GM19397 (cell line): Measurements from ENCODE around the gene RXRB.

Source experiments
- ATAC-seq: cut with Tn5 transposase; IDR thresholded peaks from one replicate; pipeline ENCODE4 v1.9.1; 2021; ENCODE audit warnings: mild to moderate bottlenecking, moderate library complexity; ENCODE audit not compliant: unreplicated experiment

Gene RXRB

DNA sequence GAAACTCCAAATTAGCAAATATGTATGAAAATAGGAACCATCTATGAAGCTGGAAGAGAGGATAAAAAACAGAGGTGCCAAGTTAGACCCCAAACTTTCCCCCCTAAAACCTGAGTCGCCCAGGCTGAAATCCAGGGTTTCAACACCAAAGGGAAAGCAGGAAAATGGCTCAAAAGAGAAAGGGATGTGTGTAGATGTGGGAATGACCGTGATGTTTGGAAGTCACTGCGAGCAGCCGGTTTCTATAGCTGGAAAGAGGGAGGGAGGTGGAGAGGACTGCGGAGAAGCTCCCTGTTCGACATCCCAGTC, 12.3 kb upstream of the RXRB start:
- ATAC-seq, result no peak

DNA sequence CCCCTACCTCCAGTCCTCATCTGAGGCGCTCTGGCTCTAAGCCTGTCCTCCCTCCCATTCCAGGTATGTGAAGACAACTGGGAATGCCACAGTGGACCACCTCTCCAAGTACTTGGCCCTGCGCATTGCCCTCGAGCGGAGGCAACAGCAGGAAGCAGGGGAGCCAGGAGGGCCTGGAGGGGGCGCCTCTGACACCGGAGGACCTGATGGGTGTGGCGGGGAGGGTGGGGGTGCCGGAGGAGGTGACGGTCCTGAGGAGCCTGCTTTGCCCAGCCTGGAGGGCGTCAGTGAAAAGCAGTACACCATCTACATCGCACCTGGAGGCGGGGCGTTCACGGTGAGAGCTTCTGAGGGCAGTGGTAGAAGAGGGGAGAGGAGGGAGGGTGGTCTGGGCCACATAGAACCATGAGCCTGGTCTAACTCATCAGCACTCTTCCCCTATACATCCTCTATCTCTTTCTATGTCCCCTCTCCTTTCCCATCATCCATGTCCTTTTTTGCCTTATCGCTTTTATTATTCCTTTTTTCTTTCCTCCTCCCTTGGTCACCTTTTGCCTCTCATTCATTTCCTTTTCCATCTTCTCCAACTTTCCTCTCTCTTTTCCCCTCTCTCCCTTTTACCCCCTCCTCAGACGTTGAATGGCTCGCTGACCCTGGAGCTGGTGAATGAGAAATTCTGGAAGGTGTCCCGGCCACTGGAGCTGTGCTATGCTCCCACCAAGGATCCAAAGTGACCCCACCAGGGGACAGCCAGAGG, 11.4 kb upstream of the RXRB start:
- no peak for ATAC-seq

DNA sequence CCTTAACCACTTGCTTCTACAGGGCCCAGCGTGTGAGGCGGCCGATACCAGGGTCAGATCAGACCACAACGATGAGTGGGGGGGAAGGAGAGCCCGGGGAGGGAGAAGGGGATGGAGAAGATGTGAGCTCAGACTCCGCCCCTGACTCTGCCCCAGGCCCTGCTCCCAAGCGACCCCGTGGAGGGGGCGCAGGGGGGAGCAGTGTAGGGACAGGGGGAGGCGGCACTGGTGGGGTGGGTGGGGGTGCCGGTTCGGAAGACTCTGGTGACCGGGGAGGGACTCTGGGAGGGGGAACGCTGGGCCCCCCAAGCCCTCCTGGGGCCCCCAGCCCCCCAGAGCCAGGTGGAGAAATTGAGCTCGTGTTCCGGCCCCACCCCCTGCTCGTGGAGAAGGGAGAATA, 10.7 kb upstream of the RXRB start:
- no peak for ATAC-seq

DNA sequence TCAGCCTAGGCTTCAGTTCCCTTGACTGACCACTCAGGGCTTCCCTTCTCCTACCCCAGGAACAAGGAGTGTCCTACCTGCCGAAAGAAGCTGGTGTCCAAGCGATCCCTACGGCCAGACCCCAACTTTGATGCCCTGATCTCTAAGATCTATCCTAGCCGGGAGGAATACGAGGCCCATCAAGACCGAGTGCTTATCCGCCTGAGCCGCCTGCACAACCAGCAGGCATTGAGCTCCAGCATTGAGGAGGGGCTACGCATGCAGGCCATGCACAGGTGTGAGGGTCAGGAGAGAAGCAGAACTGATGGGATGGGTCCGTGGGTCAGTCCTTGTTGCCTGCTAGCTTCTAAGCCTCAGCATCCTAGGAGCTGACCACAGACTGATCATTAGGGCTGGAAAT, 9.4 kb upstream of the RXRB start:
- no peak for ATAC-seq

DNA sequence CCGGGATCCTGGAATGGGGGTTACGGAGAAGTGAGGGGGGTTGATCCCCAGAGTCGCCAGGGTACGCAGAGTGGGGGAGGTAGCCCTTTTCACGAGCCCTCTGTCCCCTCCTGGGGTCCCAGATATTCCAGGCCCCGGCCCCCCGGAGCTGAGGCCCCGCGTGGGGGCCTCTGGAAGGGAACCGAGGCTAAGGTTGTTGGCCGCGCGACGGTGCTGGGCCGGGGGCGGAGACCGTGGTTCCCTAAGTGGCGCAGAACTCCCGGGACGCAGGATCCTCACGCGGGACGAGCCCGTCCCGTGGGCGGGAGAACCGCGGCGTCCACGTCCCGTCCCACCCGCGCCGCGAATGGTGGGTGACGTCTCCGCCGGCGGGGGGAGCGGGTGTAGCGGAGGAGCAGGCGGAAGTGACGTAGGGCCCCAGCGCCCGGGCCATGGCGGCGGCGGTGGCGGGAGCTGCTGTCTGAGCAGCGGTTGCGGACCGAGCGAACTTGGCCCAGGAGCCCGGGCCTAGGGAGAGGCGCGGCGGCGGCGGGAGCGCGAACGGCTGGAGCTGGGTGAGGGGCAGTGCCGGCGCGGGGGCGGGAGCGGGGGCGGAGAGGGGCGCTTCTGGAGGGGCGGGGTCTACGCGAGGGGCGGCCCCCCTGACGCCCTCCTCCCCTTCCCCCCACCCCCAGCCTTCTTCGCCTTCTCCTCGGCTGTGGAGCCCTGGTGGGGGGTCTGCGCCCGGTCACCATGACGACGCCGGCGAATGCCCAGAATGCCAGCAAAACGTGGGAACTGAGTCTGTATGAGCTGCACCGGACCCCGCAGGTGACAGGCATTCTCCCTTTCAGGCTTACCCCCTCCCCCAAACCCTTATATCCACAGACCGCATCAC, 7.9 kb upstream of the RXRB start, which contains the start of gene RING1:
Gene RING1, plus strand, starts transcription at position 410 of the 877 bp plus-strand sequence. Its CDS starts 323 bp downstream, at position 733.
- ATAC-seq, result peak; percentile 65

DNA sequence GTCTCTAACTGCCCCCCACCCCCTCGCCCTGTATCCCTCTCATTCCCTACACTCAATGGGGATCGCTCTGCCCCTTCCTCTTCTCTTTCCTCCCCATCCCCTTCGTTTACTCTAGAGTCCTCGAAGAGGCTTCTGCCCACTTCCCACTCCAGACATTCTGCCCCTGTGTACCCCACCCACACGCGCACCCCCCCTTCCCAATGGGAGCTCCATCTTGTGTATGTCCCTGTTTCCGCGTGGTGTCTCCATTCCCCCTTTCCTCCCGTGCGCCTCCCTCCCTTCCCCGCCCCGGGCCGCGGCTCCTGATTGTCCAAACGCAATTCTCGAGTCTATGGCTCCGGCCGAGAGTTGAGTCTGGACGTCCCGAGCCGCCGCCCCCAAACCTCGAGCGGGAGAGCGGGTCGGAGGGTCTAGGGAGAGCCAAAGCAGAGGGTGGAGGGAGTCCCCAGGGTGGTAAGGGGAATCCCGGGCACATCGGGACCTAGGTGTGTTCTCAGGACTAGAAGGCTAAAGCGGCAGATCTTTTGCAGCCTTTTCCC, 7.2 kb upstream of the RXRB start:
- ATAC-seq, result peak; percentile 2

DNA sequence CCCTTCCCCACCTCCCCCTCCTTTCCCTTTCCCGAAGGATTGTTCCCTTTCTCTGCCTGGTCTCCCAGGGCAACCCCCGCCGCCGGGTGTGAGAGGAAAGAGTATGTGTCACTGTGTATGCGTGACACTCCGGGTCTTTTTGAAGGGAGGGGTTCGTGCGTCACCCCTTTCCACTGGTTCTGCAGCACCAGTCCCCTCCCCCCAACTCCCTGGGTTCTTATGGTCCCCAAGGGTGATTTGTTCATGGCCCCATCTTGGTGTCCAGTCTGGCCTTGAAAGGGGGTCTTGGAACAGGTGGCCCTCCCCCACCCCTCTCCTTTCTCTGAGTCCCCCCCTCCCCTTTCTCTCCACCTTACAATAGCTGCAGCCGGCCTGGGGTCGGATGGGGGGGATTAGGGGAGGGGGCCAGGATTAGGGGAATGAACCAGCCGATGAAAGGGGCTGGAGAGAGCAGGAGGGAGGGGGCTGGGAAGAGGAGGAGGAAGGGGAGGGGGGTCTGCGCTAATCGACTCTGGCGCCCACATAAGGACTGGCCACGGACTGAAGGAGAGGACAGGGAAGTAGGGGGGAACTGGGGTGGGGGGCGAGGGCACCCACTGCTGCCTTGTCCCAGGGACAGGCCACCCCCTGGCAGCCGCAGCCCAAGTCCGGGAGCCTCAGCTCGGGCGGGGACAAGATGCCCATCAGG, 6.5 kb upstream of the RXRB start:
- no peak for ATAC-seq

DNA sequence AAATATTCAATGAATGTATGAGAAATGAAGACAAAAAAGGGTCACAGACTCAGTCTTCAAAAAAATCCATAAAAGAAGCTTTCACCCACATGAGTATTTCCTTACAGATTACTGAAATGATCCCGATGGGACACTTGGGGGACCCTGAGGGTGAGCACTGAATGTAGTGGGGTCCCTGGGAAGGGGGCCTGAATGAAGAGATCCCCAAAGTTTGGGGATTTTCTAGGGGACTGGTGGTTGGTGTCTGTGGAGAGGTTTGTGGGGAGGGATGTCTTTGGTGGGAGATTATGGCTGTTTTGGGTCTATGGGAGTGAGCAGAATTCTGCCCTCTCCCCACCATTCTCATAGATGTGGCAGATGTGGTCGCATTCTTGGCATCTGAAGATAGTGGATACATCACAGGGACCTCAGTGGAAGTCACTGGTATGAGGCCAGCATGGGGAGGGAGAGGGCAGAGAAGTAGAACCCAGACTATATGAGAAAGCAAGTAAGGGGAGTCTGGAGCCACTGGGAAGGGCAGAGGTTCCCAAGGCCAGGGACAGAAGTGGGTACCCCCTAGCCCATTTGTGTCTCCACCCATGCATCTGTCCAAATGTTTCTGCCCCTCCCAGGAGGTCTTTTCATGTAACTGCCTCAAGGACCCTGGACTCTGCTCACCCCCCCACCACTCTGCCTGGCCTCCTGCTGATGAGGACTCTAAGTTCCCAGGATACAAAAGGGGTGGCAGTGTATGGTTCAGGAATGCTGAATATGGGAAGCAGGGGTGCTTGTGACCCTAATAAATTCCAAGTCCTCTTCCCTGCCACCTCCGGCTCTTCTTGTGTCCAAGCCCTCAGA, 5.8 kb upstream of the RXRB start:
- no peak for ATAC-seq

DNA sequence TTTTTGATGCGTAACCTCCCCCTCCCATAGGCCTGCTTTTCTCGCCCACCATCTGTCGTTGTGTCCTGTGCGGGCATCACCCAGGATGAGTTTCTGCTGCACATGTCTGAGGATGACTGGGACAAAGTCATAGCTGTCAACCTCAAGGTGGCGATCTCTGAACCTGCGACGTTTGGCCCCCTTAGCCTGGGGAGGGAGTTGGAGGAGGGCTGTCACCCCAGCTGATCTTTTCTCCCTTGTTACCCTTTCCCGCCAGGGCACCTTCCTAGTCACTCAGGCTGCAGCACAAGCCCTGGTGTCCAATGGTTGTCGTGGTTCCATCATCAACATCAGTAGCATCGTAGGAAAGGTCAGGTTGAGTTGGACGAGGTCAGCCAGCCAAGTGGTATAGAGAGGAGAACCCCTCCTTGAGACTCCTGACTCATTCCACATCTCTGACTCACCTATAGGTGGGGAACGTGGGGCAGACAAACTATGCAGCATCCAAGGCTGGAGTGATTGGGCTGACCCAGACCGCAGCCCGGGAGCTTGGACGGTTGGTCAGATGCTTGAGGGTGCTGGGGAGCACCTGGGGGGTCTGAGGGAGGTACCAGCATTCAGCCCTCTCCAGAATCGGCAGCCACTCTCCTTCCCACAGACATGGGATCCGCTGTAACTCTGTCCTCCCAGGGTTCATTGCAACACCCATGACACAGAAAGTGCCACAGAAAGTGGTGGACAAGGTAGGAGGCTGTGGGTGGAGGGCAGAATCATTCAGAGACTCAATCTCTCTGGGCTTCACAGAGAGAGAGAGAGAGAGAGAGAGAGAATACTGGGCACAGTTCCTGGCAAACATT, 4.9 kb upstream of the RXRB start:
- no peak for ATAC-seq

DNA sequence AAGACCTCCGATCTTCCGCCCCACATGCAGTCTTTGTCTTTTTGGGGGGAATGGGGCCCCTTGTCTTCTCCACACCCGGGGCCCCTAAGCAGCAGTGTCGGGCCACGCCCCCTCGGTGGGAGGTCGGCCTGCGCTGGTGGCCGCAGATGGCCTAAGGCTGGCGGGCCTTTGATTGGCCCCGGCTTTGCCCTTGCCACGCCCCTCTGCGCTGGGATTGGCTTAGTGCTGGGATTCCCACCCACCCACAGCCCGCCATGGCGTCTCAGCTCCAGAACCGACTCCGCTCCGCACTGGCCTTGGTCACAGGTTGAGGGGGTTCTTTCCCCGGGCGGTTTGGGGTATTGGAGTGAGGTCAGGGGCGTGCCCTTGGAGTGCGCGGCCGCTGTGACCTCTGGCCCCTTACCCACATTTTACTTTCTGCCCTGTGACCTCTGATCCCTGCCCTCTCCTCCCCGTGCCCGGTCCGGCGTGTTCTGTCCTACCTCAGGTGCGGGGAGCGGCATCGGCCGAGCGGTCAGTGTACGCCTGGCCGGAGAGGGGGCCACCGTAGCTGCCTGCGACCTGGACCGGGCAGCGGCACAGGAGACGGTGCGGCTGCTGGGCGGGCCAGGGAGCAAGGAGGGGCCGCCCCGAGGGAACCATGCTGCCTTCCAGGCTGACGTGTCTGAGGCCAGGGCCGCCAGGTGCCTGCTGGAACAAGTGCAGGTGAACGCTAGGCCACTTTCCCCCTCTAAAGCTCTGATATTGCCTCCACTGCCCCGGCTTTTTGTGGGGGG, 4.1 kb upstream of the RXRB start, which contains the start of gene HSD17B8:
Gene HSD17B8, plus strand, starts transcription at position 241 of the 776 bp plus-strand sequence. Its CDS starts 14 bp downstream, at position 255.
- ATAC-seq, result peak; percentile 40

DNA sequence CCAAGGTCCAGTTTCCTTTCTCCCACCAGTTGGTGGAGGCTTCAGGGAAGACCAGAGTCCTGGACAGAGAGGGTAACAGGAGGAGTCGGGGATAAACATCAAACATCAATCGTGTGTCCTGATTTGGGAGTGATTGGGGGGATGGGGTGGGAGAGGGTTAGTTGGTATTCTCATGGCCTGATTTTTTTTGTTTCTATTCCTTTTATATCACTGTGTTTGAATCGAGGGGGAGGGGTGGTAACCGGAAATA, 3.6 kb upstream of the RXRB start:
- no peak for ATAC-seq

DNA sequence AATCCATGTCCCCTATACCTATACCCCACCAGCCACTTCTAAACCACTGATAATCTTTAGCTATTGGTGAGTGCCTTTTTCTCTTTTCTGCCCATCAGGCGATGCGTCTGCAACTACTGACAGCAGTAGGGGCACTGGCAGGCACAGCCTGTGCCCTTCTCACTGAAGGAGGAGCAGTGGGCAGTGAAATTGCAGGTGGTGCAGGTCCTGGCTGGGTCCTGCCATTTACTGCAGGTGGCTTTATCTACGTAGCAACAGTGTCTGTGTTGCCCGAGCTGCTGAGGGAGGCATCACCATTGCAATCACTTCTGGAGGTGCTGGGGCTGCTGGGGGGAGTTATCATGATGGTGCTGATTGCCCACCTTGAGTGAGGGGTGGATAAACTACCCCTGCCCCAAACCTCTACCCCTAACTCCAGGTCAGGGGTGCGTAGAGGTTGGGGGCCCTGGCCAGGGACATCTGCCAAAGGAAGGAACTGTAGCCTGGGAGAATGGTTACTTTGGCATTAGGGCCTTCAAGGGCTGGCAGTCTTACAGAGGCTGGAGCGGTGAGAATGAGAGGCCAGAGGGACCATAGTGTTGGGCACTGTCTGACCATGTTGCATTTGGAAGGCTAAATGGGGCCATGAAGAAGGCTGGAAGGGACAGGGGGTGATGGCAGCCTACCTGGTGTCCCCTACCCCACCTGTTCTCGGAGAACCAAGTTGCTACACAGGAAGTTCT, 3.1 kb upstream of the RXRB start:
- ATAC-seq, result no peak

DNA sequence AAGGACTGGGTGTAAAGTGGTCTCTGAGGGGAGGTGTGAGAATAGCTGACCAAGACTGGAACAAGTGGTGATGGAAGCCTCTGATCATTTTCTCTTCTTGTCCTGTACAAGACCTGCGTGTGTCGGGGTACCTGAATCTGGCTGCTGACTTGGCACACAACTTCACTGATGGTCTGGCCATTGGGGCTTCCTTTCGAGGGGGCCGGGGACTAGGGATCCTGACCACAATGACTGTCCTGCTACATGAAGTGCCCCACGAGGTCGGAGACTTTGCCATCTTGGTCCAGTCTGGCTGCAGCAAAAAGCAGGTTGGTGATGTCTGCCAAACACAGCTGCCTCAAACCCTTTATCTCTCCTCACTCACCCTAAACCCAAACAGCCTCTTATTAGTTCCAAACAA, 2.3 kb upstream of the RXRB start:
- no peak for ATAC-seq

DNA sequence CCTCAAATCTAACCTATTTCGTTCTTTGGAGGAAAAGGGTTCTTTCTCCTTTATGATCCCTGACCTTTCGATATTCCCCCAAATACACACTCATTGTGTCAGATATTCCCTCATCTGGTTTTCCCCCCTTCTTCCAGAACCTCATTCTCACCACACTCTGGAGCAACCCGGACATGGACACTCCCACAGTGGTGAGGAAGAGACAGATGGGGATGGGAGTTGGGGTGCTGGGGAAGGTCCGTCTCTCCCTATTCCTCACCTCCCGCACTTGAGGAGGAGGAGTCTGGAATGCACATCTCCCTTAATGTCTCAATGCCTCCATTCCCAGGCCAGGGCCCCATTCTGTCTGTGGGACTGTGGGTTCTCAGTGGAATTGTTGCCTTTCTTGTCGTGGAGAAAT, 1.5 kb upstream of the RXRB start:
- no peak for ATAC-seq

DNA sequence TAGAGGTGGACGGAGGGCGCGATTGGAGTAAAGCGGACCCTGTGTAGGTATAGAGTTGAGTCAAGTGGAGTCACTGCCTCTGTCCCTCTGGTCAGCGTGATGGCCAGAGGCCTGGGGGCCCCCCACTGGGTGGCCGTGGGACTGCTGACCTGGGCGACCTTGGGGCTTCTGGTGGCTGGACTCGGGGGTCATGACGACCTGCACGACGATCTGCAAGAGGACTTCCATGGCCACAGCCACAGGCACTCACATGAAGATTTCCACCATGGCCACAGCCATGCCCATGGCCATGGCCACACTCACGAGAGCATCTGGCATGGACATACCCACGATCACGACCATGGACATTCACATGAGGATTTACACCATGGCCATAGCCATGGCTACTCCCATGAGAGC, 681 bp upstream of the RXRB start:
- no peak for ATAC-seq

DNA sequence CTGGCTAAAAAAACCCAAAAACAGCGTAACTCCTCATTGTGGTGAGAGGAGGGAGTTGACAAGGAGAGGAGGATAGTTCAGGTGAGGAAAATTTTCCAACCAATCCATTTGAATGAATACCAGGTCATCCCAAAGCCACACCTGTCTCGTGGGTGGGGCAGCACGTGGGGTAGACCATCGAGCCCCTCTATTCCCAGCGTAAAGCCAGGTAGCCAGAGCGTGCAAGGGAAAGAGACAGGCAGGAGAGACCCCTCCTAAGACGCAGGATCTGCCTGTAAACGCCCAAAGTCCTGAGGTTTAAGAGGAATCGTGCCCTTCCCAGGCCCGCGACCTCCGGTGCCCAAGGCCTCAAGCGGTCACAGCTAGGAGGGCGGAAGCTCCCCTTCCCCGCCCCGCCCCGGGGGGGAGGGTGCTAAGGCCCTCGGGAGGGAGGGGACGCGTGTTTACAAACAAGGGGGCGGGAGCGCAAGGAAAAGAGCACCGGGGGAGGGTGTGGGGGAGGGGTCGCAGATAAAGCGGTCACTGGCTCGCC, 712 bp downstream of the RXRB start:
- peak; percentile 14 for ATAC-seq

DNA sequence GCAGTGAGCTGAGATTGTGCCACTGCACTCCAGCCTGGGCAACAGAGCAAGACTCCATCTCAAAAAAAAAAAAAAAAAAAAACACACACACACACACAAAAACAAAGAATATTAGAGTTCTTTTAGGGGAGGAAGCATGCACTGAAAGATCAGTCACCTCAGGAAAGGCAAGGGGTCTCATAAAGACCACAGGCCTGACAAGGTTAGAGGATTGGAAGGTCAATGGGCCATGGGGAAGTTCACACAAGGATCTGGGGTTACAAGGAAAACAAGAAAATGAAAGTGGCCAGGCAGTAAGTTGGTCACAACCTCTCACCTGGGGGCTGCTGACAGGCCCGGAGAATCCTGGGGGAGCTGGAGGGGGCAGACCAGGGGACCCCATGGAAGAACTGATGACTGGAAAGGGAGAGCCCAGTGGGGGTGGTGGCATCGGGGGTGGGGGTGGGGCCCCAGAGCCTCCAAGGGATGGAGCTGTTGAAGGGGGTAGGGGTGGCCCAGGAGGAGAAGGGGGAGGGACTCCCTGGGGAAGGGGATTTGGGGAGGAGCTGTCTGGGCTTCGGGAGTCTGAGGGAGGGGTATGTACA, 1.5 kb downstream of the RXRB start:
- ATAC-seq, result no peak
